ENCODE measurements around the gene VPS4A. TPM values are rescaled to one million over a fixed set of nuclear protein-coding genes. Genes with fewer than 3 reads are reported as not detected.

Gene VPS4A
- total and polyA plus RNA-seq, 12 donors = 28.1 to 55.1 (median 34.6) TPM

- intact Hi-C loops (cut with DNase I) = no loop called here
- Histone ChIP-seq H3K36me3 (replicated peaks in 1 of 2) (peaks cover 0 to 21% of the 10 kb centered on the region in 2 donors), H3K4me3 (peak overlapping the region; percentile 53 to 88 (median 74)), H3K4me1 (replicated peaks in 1 of 2) (peaks cover 18 to 30% of the 10 kb centered on the region in 2 donors), H3K9me3 (replicated peaks in 1 of 3) (no peaks in the 10 kb centered on the region), H3K27ac (peak overlapping the region; percentile 47 to 96 (median 91)), H3K27me3 (no peaks in the 10 kb centered on the region)
- TF ChIP-seq POLR2A (IDR thresholded peaks at IDR 0.05) = no peak
- TF ChIP-seq CTCF (IDR thresholded peaks at IDR 0.05) = no peak
- peak in 5 of 7 donors; percentile 42 to 66 (median 47) for DNase-seq
- WGBS, 4 donors = 2 to 8% (median 2%) methylated on average over 16 to 59 of the region's 59 CpGs
Measured at GRCh38 chr16:69311533-69312387, 610 bp downstream of the VPS4A start.

GRCh38 chr16:69313469-69313868 is 2.3 kb downstream of the VPS4A start:
- Histone ChIP-seq H3K9me3 (replicated peaks in 1 of 3) (no peaks in the 10 kb centered on the region), H3K4me3 (no peak overlapping the region), H3K4me1 (replicated peaks in 1 of 2) (peaks cover 18 to 30% of the 10 kb centered on the region in 2 donors), H3K27me3 (no peaks in the 10 kb centered on the region), H3K27ac (no peak overlapping the region), H3K36me3 (replicated peaks in 1 of 2) (peaks cover 0 to 37% of the 10 kb centered on the region in 2 donors)
- DNase-seq = no peak
- TF ChIP-seq CTCF (IDR thresholded peaks at IDR 0.05) (no peak), POLR2A (IDR thresholded peaks at IDR 0.05) (no peak)
- intact Hi-C loops (cut with DNase I) = no loop called here
- 92 to 97% (median 96%) methylated on average over 5 of the region's 5 CpGs for WGBS, 4 donors

- DNase-seq = no peak
- Histone ChIP-seq H3K4me3 (no peak overlapping the region), H3K36me3 (replicated peaks in 1 of 2) (peaks cover 0 to 48% of the 10 kb centered on the region in 2 donors), H3K27me3 (no peaks in the 10 kb centered on the region), H3K9me3 (replicated peaks in 1 of 3) (no peaks in the 10 kb centered on the region), H3K4me1 (replicated peaks in 1 of 2) (peaks cover 18 to 30% of the 10 kb centered on the region in 2 donors), H3K27ac (peak overlapping the region in 2 of 5 donors; percentile 8 to 86)
- WGBS, 4 donors = 82 to 90% (median 85%) methylated on average over 10 to 11 of the region's 11 CpGs
- intact Hi-C loops (cut with DNase I) = no loop called here
- TF ChIP-seq CTCF (IDR thresholded peaks at IDR 0.05) (no peak), POLR2A (IDR thresholded peaks at IDR 0.05) (no peak)
Measured at GRCh38 chr16:69314534-69314933, 3.4 kb downstream of the VPS4A start.

GRCh38 chr16:69315486-69316311 is 4.5 kb downstream of the VPS4A start:
- TF ChIP-seq POLR2A (IDR thresholded peaks at IDR 0.05) (no peak), CTCF (IDR thresholded peaks at IDR 0.05) (no peak)
- no peak overlapping the region for H3K4me3 ChIP-seq
- H3K36me3 ChIP-seq (replicated peaks in 1 of 2) = peaks cover 0 to 59% of the 10 kb centered on the region in 2 donors
- intact Hi-C loops (cut with DNase I) = no loop called here
- H3K27me3 ChIP-seq = no peaks in the 10 kb centered on the region
- peak in 4 of 7 donors; percentile 41 to 78 (median 68) for DNase-seq
- peaks cover 18 to 26% of the 10 kb centered on the region in 2 donors for H3K4me1 ChIP-seq (replicated peaks in 1 of 2)
- no peaks in the 10 kb centered on the region for H3K9me3 ChIP-seq (replicated peaks in 1 of 3)
- WGBS, 4 donors = 53 to 76% (median 67%) methylated on average over 27 to 30 of the region's 30 CpGs
- H3K27ac ChIP-seq = peak overlapping the region in 3 of 5 donors; percentile 48 to 86 (median 81)
